HK-2 (cell line): ENCODE results near the gene ARHGEF38.
"Not testable (repeated sequence)": the region's sequence is repeated elsewhere in the genome, so short reads cannot be mapped to it uniquely, and the experiment has no call there.

ENCODE experiments used
- DNase-seq: peaks from one replicate; pipeline ENCODE4 v3.0.0-alpha.2; 2018; ENCODE audit not compliant: unreplicated experiment

The ARHGEF38 gene

GRCh38 chr4:105712766-105713165 is 160.3 kb downstream of the ARHGEF38 start:
- no peak for DNase-seq

GRCh38 chr4:105714071-105714521 is 161.7 kb downstream of the ARHGEF38 start:
- no peak for DNase-seq

- DNase-seq: no peak
Observed at GRCh38 chr4:105714932-105715331, 162.5 kb downstream of the ARHGEF38 start.

DNA sequence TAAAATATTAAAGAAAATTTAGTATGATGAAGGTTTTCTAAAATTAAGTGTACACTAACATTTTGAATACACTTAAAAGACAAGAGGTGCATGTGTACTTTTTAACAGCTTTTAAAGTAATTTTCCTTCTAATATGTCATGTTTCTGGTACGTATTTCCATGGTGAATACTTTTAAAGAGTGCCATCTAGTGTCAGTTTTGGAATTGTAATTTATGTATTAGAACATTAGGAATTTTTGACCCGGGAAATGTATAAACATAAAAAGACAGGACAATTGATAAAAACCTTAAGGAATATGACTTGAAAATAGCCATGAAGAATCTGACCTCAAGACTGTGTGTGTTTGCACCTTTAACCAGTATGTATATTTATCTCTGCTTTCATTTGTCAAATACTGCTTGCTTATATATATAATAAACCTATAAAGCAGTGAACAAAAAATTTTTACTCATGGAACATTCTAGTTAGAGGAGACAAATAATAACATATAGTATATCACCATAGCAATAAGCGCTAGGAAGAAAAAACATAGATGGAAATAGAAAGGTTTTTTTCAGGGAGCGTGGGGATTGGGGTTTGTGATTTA is 163.4 kb downstream of the ARHGEF38 start:
- no peak for DNase-seq

DNA sequence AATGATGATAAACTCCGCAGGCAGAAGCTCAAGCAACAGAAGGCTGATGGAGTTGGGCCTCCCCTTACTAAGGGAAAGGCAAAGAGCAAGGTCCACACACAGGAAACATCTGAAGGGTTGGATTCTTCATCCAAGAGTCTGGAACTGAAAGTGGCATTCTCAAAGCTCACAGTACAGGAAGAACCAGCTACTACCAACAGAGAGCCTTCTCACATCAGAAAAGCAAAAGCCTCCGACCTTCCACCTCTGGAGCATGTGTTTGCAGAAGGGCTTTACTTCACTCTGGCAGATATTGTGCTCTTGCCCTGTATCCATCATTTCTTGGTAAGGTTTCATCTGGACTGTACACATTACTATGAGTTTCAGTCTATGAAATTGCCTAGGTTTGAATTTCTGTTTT is 166.8 kb downstream of the ARHGEF38 start:
- no peak for DNase-seq

DNA sequence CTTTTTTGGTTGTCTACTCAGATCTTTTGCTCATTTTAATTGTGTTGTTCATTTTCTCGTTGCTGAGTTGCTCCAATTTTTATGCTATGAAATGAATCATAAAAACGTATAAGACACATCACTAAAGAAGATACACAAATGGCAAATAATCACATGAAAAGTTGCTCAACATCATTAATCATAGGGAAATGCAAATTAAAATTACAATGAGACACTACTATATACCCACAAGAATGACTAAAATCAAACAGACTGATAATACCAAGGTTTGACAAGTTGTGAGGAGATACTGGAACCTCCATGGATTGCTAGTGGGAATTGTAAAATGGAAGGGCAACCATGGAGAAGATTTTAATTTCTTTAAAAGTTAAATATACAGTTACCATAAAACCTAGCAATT is 173.2 kb downstream of the ARHGEF38 start:
- DNase-seq: no peak

DNA sequence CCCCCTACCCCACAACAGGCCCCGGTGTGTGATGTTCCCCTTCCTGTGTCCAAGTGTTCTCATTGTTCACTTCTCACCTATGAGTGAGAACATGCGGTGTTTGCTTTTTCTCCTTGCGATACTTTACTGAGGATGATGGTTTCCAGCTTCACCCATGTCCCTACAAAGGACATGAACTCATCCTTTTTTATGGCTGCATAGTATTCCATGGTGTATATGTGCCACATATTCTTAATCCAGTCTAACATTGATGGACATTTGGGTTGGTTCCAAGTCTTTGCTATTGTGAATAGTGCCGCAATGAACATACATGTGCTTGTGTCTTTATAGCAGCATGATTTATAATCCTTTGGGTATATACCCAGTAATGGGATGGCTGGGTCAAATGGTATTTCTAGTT is 177.5 kb downstream of the ARHGEF38 start:
- not testable (repeated sequence) for DNase-seq
